ENCODE results near the gene APEX2. TPM values are rescaled to one million over a fixed set of nuclear protein-coding genes. Genes with fewer than 3 reads are reported as not detected.

The APEX2 gene
- total RNA-seq, 4 donors from 2014 or later, result 5.4 to 10.1 (median 8.9) TPM

- Histone ChIP-seq H3K27ac (replicated peaks in 1 of 4) (no peak overlapping the region), H3K9me3 (no peaks in the 10 kb centered on the region), H3K36me3 (no peaks in the 10 kb centered on the region), H3K4me1 (peaks cover 0 to 6% (median 0%) of the 10 kb centered on the region in 4 donors), H3K4me3 (peak overlapping the region in 2 of 4 donors; percentile 4 to 34), H3K27me3 (no peaks in the 10 kb centered on the region)
- intact Hi-C loops (cut with DNase I), result loop anchor here (5.0 to 10.0 kb wide), 2 partner anchors 163 to 415 kb away; no protein-coding TSS in a partner anchor
- TF ChIP-seq CTCF (IDR thresholded peaks at IDR 0.05) (peak; percentile 63 to 74 (median 71)), POLR2AphosphoS5 (IDR thresholded peaks at IDR 0.05) (no peak), POLR2A (IDR thresholded peaks at IDR 0.05; ENCODE audit: low read depth) (no peak), EP300 (IDR thresholded peaks at IDR 0.05) (no peak)
- DNase-seq (ENCODE audit: extremely low spot score), result no peak
- WGBS, result 29% methylated on average over 5 of the region's 5 CpGs
Measured at GRCh38 chrX:55057675-55058249, 57.6 kb downstream of the APEX2 start.

Other genes with a start within 250 kb of the APEX2 start
- gene ITIH6, start 202.1 kb upstream of the APEX2 start, total RNA-seq, result under 1 TPM in 1 of 4 donors, not detected in 3; under 0.01 TPM
- 100 to 1,000 TPM; 132 to 197 (median 169) TPM for gene MAGED2, start 192.6 kb upstream of the APEX2 start, total RNA-seq
- gene TRO, start 79.5 kb upstream of the APEX2 start, total RNA-seq, result 1 to 10 TPM; 3.5 to 7.5 (median 5.0) TPM
- gene PFKFB1, start 6.2 kb upstream of the APEX2 start, total RNA-seq, result under 1 TPM in 1 of 4 donors, not detected in 3; 0.33 TPM
- gene ALAS2, start 30.6 kb downstream of the APEX2 start, total RNA-seq, result 10 to 100 TPM in 1 of 4 donors, 1 to 10 TPM in 2, not detected in 1; 1.9 to 30.6 (median 3.5) TPM
- not detected for gene PAGE2B, start 74.7 kb downstream of the APEX2 start, total RNA-seq
- gene PAGE2, start 88.7 kb downstream of the APEX2 start, total RNA-seq, result not detected
- gene PAGE5, start 220.0 kb downstream of the APEX2 start, total RNA-seq, result not detected

Data from esophagus muscularis mucosa (tissue), 4 donors.